Smooth muscle cell of bladder (primary cell): ENCODE data around the gene KLKB1. TPM values are rescaled to one million over a fixed set of nuclear protein-coding genes. Genes with fewer than 3 reads are reported as not detected.

Experiments
- total RNA-seq: library from RNA; depleted of rRNA; stranded (reverse); fragments of >200 nt; gene quantifications from 2 replicates; pipeline ENCODE4 v1.2.3, GENCODE V29; 2014

KLKB1 gene
- total RNA-seq, result 0.18 TPM in 1 of 2 replicates, not detected in the other

GRCh38 chr4:186227221-186227620 is at the start of gene KLKB1:
KLKB1 (plus strand) TSS chr4:186227507; CDS start chr4:186228196, 689 bp downstream.

DNA sequence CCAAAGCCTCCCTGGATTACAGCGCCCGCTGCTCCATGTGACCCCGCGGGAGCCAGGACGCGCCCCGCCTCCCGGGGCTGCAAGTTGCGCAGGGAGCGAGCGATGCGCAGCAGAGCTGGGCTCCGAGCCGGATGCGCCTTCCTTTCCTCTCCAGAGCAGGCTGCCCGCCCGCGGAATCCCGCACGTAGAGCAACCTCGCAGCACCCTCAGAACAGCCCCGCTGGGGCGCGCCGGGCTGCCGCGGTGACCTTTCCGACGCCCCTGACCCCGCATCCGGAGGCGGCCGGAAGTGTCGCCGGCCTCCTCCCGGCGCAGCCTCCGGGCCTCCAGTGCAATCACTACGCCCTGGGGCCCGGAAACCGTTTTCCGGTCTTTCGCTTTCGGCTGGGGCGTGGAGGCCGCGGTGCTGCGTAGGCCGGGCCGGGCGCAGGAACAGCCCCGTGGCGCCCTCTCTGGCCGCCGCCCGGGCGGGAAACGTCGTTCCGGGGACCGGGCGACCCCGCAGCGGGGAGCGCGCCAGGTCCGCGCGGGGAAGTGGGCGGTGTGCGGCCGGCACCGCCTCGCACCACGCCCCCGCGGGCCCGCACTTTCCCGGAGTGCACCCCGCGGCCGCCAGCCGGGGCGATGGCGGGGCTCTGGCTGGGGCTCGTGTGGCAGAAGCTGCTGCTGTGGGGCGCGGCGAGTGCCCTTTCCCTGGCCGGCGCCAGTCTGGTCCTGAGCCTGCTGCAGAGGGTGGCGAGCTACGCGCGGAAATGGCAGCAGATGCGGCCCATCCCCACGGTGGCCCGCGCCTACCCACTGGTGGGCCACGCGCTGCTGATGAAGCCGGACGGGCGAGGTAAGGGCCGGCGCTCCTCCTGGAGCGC is 35.9 kb upstream of the KLKB1 start, which contains the start of gene CYP4V2:
TSS of gene CYP4V2 (plus strand) at position 368 of the 866 bp plus-strand sequence. CDS start at position 625, 257 bp downstream.

DNA sequence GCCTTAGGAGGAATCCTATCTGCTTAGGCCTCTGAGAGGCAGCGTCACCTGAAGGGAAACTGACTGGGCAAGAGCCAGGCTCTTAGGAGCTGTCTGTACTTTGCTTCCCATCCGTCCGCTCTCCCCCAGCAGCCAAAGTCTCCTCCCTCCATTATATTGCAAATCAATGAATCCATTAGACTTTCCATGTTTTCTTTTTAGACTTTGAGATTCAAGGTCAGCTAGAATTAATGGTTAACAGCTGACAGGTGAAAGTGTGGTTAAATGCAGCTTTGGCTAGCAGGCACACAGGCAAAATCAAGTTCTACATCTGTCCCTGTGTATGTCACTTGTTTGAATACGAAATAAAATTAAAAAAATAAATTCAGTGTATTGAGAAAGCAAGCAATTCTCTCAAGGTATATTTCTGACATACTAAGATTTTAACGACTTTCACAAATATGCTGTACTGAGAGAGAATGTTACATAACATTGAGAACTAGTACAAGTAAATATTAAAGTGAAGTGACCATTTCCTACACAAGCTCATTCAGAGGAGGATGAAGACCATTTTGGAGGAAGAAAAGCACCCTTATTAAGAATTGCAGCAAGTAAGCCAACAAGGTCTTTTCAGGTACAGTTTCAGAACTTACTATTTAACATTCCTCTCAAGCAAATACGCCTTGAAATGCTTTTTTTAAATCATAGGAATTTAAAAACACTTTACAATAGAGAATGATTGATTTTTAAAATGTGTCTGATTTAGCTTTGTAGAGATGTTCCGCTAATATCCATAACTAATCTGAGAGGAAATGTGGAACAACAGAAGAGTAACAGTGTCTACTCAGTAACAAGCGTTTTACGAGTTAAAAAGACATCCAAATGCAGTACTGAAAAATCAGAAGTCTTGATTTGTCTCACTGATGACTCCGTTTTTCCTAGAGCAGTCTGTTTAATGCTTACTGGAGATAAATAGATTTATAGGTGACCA is 38.7 kb downstream of the KLKB1 start, which contains the start of gene F11:
TSS of gene F11 (plus strand) at position 507 of the 970 bp plus-strand sequence. CDS start 948 bp downstream, outside the sequence.

Other genes starting within 250 kb of the KLKB1 start
- gene TLR3, start 158.4 kb upstream of the KLKB1 start, total RNA-seq, result 2.0 and 2.7 TPM in 2 replicates
- gene FAM149A, start 122.8 kb upstream of the KLKB1 start, total RNA-seq, result 5.3 and 7.0 TPM in 2 replicates
- gene CYP4V2, start 35.9 kb upstream of the KLKB1 start, total RNA-seq, result 14.5 and 19.9 TPM in 2 replicates
- not detected in 2 replicates for gene F11, start 38.7 kb downstream of the KLKB1 start, total RNA-seq